GM19035 (cell line): ENCODE results near the gene ALG1.
"Not testable (repeated sequence)": the region's sequence is repeated elsewhere in the genome, so short reads cannot be mapped to it uniquely, and the experiment has no call there.

Experiments used
- ATAC-seq: cut with Tn5 transposase; IDR thresholded peaks from one replicate; pipeline ENCODE4 v1.9.1; 2021; ENCODE audit not compliant: unreplicated experiment

ALG1 gene

GRCh38 chr16:5044581-5044980 is 27.1 kb upstream of the ALG1 start:
- not testable (repeated sequence) for ATAC-seq

GRCh38 chr16:5045499-5046115 is 26.0 kb upstream of the ALG1 start:
- ATAC-seq, result no peak

- no peak for ATAC-seq
Observed at GRCh38 chr16:5046914-5047313, 24.7 kb upstream of the ALG1 start.

GRCh38 chr16:5054876-5055865 is 16.5 kb upstream of the ALG1 start:
- ATAC-seq, result no peak

- no peak for ATAC-seq
Observed at GRCh38 chr16:5056352-5056751, 15.3 kb upstream of the ALG1 start.

DNA sequence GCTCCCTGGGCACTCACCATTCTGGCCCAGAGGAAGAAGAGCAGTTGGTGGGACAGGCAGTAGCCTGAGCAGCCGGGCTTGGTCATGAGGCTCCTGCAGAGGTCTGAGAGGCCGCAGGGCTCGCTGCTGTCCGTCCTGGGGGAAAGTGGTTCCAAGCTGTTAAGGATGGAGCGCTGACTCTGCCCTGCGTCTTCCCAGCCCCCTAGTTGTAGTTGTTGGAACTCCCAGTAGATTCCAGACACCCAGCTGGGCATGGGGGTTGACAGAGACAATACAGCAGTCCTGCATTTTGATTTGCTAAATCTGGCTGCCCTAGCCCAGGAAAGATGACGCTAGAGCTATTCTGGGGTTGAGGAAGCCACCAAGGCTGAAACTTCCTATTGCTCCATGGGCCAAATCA is 13.2 kb upstream of the ALG1 start:
- no peak for ATAC-seq

DNA sequence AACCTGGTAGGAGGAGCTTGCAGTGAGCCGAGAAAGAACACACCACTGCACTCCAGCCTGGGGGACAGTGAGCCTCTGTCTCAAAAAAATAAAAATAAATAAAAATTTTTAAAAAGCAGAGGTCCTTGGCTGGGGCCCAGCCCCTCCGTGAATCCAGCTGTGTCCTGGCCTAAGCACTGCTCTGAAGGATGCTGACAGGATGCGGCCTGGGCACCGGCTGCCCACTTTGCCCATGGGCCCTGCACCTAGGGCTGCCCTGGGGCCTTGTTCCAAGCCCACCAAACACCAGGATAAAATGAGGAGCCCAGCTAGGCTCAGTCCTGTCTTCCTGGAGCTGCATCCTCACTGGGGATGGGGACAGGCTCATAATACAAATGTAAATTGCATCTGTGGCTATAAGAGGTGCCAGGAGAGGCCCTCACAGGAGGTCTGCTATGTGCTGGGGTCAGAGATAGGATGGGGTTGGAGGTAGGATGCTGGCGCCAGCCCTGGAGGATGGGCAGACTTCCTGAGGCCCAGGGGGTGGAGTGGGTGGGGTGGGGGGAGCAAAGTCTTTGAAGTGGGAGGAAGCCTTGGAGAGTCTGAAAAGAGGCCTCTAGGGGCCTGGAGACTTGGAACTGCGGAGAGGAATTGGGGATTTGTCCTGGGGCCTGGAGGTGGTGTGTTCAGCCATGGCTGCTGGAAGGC is 12.1 kb upstream of the ALG1 start:
- ATAC-seq, result no peak

DNA sequence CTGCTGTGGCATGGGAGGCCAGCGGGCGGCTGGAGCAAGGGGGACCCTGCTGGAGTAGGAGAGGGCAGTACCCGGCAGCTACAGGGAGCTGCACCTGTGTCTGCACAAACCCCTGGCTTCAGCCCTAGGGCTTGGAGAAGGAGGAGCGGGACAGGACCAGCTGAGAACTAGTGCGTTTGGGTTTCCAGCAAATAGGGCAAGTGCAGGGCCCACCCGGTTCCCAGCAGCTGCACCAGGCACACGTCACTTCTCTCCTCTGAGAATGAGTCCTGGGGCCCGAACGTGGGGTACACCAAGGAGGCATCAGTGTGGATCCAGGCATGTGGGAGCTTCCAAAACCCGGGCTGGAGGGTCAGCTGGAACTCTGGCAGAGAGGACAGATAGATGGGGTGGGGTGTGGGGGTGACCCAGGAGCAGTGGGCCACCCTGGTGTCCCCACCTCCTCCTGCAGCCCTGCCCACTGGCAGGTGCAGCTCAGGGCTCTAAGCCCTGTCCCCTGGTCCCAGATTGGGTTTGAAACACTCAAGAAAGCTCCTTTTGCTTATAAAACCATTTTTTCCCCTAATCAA is 11.5 kb upstream of the ALG1 start:
- no peak for ATAC-seq

DNA sequence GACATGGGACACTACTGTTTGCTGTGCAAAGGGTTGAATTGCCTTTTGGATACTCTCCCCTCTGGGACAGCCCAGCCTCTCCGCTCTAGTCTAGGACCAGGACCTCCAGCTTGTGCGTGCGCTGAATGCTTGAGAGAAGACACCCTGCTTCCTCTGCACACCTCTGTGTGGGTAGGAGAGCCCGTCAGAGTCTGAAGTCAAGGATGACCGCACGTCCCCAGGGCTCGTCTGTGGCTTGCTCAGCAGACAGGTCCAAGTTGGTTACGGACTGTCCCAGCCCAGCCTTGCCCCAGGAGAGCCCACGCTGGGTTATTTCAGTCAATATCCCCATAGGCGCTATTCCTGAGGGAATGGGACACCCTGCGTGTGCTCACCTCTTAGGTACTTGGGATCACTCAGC is 9.6 kb upstream of the ALG1 start:
- ATAC-seq, result no peak

DNA sequence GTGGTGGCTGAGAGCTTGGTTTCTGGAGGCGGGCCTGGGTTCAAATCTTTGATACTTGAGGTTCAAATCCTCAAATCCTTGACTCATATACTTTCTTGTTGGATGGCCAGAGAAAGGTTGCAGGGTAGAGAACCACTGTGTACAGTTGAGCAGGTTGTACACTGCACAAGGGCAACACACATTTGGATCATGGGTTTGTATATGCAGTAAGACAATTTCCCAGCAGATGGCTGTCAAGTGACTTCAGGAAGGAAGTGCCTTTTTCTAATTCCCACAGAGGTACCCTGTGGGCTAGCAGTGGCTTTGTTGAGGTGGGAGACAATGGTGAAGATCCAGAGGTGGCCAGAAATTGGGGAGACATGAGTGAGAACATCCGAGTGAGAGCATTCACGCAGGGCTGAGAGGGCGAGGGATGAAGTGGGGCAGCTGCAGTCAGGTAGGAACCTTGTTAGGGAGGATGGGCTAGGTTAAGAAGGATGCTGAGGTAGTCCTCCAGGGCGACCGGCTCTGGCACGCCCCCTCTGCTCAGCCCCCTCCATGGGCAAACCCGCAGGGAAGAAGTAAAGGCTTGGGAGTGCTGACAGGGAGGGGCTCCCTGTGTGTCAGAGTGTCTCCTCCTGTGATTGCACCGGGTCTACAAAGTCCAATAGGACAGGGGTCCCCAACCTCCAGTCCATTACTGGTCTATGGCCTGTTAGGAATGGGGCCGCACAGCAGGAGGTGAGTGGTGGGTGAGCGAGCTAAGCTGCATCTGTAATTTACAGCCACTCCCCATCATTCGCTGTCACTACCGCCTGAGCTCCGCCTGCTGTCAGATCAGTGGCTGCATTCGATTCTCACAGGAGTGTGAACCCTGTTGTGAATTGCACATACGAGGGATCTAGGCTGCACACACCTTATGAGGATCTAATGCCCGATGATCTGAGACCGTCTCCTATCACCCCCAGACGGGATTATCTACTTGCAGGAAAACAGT is 8.6 kb upstream of the ALG1 start:
- ATAC-seq, result no peak

GRCh38 chr16:5064915-5065314 is 6.7 kb upstream of the ALG1 start:
- no peak for ATAC-seq

DNA sequence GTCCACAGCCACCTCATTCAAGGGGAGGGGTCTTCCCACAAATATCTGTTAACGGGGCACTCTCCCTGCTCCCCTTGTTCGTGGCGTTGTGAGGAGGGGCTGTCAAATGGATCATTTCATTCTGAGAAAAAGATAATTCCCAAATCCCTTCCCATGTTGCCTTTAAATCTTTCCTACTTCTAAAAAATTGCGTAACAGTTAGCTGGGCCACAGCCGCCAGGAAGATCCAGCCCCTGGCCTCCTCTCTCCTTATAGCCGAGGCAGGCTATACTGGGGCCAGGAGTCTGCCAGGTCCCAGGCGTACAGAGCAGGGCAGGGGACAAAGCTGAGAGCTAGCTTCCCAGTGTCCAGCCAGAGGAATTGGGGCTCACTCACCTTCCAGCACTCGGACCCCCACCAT is 6.3 kb upstream of the ALG1 start:
- no peak for ATAC-seq

DNA sequence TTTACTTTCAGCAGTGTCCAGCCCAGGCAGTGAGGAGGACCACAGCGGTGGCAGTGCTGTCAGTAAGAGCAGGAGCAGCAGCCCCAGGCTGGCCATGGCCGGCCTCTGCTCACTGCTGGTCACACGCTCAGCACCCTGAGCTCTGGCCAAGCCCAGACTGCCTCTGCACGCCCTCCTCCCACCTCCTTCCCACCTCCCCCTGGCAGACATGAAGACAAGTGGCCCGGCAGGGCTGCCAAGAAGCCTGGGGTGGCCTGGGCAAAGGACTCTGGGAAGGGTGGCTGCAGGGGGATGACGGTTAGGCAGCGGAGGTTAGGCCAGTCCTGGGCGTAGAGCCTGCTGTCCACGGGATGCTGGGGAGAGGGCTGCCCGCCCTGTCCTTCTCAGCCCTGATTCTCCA is 5.8 kb upstream of the ALG1 start, which contains the start of gene C16orf89:
TSS of gene C16orf89 (minus strand) at position 144 of the 400 bp plus-strand sequence. CDS start at position 96, 48 bp downstream.
- no peak for ATAC-seq

GRCh38 chr16:5066511-5066910 is 5.1 kb upstream of the ALG1 start:
- ATAC-seq, result no peak

- ATAC-seq, result no peak
Observed at GRCh38 chr16:5069048-5069447, 2.6 kb upstream of the ALG1 start.

DNA sequence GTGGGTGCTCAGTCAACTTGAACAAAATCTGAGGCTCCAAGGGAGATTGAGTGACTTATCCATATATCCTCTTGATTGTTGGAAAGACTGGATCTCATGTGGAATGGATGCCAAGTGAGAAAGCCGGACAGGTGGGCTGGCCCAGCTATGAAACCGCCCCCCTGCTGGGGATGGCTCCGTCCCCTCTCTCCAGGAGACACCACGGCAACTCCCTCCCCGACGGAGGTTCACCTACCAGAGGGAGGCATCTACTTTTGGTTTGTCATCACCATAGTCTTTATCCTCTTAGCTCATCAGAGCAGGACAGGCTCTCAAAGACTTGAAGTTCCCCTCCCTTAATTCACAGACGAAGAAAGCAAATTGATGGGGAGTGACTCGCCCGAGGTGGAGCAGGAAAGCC is 1.8 kb upstream of the ALG1 start:
- ATAC-seq, result no peak

DNA sequence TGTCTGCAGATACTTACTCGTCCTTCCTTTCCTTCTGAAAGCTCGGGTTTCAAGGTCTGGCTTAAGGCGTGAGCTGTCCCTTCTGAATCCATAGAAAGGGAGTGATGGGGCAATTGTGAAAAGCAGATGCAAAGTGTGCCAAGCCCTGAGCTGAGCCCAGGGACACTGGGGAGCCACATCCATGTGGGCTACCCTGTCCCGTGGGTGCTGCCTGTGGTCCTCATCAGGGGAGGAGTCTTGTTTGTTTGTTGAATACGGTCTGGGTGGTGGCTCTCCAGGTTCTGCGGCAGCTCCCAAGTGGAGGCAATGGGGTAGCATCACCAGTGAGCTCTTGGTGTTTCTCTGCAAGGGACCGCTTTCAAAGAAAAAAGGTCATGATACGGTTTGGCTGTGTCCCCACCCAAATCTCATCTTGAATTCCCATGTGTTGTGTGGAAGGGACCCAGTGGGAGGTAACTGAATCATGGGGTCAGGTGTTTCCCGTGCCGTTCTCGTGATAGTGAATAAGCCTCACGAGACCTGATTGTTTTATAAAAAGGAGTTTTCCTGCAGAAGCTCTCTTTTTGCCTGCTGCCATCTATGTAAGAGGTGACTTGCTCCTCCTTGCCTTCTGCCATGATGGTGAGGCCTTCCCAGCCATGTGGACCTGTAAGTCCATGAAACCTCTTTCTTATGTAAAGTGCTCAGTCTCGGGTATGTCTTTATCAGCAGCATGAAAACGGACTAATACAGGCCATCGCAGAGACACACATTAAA is 1.0 kb upstream of the ALG1 start:
- no peak for ATAC-seq

- no peak for ATAC-seq
Observed at GRCh38 chr16:5071341-5071680, 332 bp upstream of the ALG1 start.
